GM13976 (cell line): ENCODE results near the gene SLC16A1.

Source experiments
- DNase-seq: peaks from one replicate; pipeline ENCODE4 v3.0.0; 2012; ENCODE audit warnings: low spot score
- CTCF ChIP-seq: IDR thresholded peaks from 2 replicates; pipeline ENCODE4 v1.5.1; 2012; ENCODE audit warnings: borderline replicate concordance, mild to moderate bottlenecking; ENCODE audit not compliant: insufficient read depth; ENCODE audit errors: extremely low read depth, missing control alignments, control extremely low read depth
- in situ Hi-C: fragments of 300-500 bp; cut with MboI; formaldehyde crosslinking; loops from one replicate; pipeline ENCODE4 v1.12.0; 2022; ENCODE audit warnings: low sequenced_read_pairs, mixed read lengths, inconsistent platforms; ENCODE audit not compliant: unreplicated experiment

Gene SLC16A1

GRCh38 chr1:112927462-112927990 lies 28.5 kb downstream of the SLC16A1 start:
- no peak for DNase-seq
- in situ Hi-C loops = no loop called here
- no peak for TF ChIP-seq CTCF

GRCh38 chr1:112926858-112927257 lies 29.1 kb downstream of the SLC16A1 start:
- no peak for DNase-seq
- in situ Hi-C loops = no loop called here
- no peak for TF ChIP-seq CTCF

GRCh38 chr1:112925015-112925414 lies 31.0 kb downstream of the SLC16A1 start:
- TF ChIP-seq CTCF = no peak
- in situ Hi-C loops = no loop called here

GRCh38 chr1:112923959-112924349 lies 32.0 kb downstream of the SLC16A1 start:
- no peak for DNase-seq
- in situ Hi-C loops = no loop called here
- TF ChIP-seq CTCF = no peak

More at GRCh38 chr1:112925015-112925414, 31.0 kb downstream of the SLC16A1 start:
- no peak for DNase-seq

GRCh38 chr1:112923234-112923958 lies 32.6 kb downstream of the SLC16A1 start:
- in situ Hi-C loops = no loop called here
- no peak for DNase-seq
- no peak for TF ChIP-seq CTCF

- no peak for TF ChIP-seq CTCF
- in situ Hi-C loops = no loop called here
- no peak for DNase-seq
Measured at GRCh38 chr1:112911506-112912220, 44.3 kb downstream of the SLC16A1 start.
